ENCODE data around the gene GPR31.

GPR31 gene

GRCh38 chr6:167119670-167120582, 37.9 kb downstream of the GPR31 start:
- no peak for DNase-seq (ENCODE audit: low read depth in 2 of 2)

- DNase-seq (ENCODE audit: low read depth in 2 of 2), result no peak
Observed at GRCh38 chr6:167118839-167119238, 38.9 kb downstream of the GPR31 start.

- no peak for DNase-seq (ENCODE audit: low read depth in 2 of 2)
Observed at GRCh38 chr6:167118006-167118405, 39.8 kb downstream of the GPR31 start.

- DNase-seq (ENCODE audit: low read depth in 2 of 2), result no peak
Observed at GRCh38 chr6:167116838-167117228, 40.9 kb downstream of the GPR31 start.

GRCh38 chr6:167116109-167116837, 41.5 kb downstream of the GPR31 start:
- DNase-seq (ENCODE audit: low read depth in 2 of 2), result no peak

GRCh38 chr6:167115054-167115453, 42.7 kb downstream of the GPR31 start:
- no peak for DNase-seq (ENCODE audit: low read depth in 2 of 2)

- DNase-seq (ENCODE audit: low read depth in 2 of 2), result peak; percentile 23 to 58
Observed at GRCh38 chr6:167113935-167114910, 43.6 kb downstream of the GPR31 start.

GRCh38 chr6:167113047-167113754, 44.6 kb downstream of the GPR31 start:
- no peak for DNase-seq (ENCODE audit: low read depth in 2 of 2)

- DNase-seq (ENCODE audit: low read depth in 2 of 2), result no peak
Observed at GRCh38 chr6:167112421-167112820, 45.4 kb downstream of the GPR31 start.

GRCh38 chr6:167111597-167111996, 46.2 kb downstream of the GPR31 start:
- DNase-seq (ENCODE audit: low read depth in 2 of 2), result no peak

GRCh38 chr6:167109651-167110050, 48.1 kb downstream of the GPR31 start:
- DNase-seq (ENCODE audit: low read depth in 2 of 2), result no peak

- no peak for DNase-seq (ENCODE audit: low read depth in 2 of 2)
Observed at GRCh38 chr6:167108278-167108677, 49.5 kb downstream of the GPR31 start.

GRCh38 chr6:167107787-167108186, 50.0 kb downstream of the GPR31 start:
- no peak for DNase-seq (ENCODE audit: low read depth in 2 of 2)

GRCh38 chr6:167106406-167106805, 51.4 kb downstream of the GPR31 start:
- DNase-seq (ENCODE audit: low read depth in 2 of 2), result no peak
